Measurements from ENCODE around the gene TAC4.
"Not testable (repeated sequence)": the region's sequence is repeated elsewhere in the genome, so short reads cannot be mapped to it uniquely, and the experiment has no call there.

Gene TAC4

GRCh38 chr17:49835472-49835871, 12.4 kb downstream of the TAC4 start:
- no peak for TF ChIP-seq CTCF (conservative IDR thresholded peaks at IDR 0.05; ENCODE audit: low read depth, low read length)
- no peak for DNase-seq (ENCODE audit: low read depth)

GRCh38 chr17:49834118-49834743, 13.6 kb downstream of the TAC4 start:
- TF ChIP-seq CTCF (conservative IDR thresholded peaks at IDR 0.05; ENCODE audit: low read depth, low read length) = no peak
- no peak overlapping the region for H3K4me3 ChIP-seq (ENCODE audit: low read length)
- DNase-seq (ENCODE audit: low read depth) = no peak

More at GRCh38 chr17:49835472-49835871, 12.4 kb downstream of the TAC4 start:
- no peak overlapping the region for H3K4me3 ChIP-seq (ENCODE audit: low read length)

- H3K4me3 ChIP-seq (ENCODE audit: low read length) = no peak overlapping the region
- TF ChIP-seq CTCF (conservative IDR thresholded peaks at IDR 0.05; ENCODE audit: low read depth, low read length) = no peak
- DNase-seq (ENCODE audit: low read depth) = no peak
These were observed 14.8 kb downstream of the TAC4 start for GRCh38 chr17:49832840-49833599.

- no peak overlapping the region for H3K4me3 ChIP-seq (ENCODE audit: low read length)
- no peak for TF ChIP-seq CTCF (conservative IDR thresholded peaks at IDR 0.05; ENCODE audit: low read depth, low read length)
- no peak for DNase-seq (ENCODE audit: low read depth)
These were observed 17.3 kb downstream of the TAC4 start for GRCh38 chr17:49830605-49831004.

DNA sequence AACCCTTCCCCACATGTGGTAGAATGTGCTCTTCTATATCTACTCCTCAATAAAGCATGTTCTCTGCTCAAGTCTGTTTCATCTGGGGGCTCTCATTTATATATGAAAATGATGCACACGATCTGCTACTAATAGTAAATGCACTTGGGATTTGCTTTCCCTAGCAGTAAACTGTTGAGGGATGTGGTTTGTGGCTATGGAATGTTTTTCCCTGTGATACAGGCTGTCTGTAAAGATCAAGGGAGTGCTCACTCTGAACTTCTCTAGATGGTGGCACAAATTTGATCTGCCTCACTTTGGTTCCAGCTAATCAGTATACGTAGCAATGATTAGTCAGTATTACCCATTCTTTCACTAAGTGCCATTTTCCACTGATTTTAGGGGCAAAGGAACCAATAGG, 18.8 kb downstream of the TAC4 start:
- H3K4me3 ChIP-seq (ENCODE audit: low read length) = no peak overlapping the region
- no peak for DNase-seq (ENCODE audit: low read depth)
- no peak for TF ChIP-seq CTCF (conservative IDR thresholded peaks at IDR 0.05; ENCODE audit: low read depth, low read length)

DNA sequence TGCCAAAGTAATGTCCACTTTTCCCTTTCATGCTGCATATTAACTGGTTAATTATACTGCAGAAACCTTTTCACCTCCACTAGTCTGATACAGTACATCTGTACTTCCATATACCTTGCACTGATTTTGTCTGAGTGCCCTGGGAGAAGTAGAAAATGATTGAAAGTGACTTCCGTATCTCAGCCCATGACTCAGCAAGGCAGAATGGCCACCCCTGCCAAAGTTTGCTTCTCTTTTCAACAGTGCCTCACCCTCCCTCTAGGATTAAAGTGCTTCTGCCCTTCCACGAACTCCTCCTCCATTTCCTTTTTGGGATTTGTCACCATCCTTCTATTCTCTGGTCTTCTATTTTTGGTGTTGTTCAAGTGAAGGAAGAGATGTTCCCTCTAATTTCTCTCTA, 19.5 kb downstream of the TAC4 start:
- DNase-seq (ENCODE audit: low read depth); H3K4me3 ChIP-seq (ENCODE audit: low read length): not testable (repeated sequence)

DNA sequence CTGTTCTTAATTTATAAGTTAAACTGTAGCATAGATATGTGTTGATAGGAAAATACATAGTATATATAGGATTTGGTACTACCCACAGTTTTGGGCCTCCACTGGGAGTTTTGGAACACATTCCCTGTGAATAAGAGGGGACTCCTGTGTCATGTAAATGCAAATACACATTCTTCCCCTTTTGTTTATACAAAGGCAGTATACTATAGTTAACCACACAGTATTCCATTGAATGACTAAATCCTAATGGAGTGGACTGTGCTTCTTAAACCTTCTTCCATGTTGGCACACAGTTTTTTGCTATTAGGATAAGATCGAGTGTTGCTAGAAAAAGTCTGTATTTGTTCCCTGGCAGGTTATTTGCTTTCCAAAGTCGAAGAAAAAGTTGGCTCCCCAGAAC, 22.2 kb downstream of the TAC4 start:
- DNase-seq (ENCODE audit: low read depth) = no peak
- TF ChIP-seq CTCF (conservative IDR thresholded peaks at IDR 0.05; ENCODE audit: low read depth, low read length) = no peak
- H3K4me3 ChIP-seq (ENCODE audit: low read length) = no peak overlapping the region

Measured in retinal pigment epithelial cell (primary cell).